GM19397 (cell line): ENCODE measurements around the gene ACAN.

Experiments used
- ATAC-seq: cut with Tn5 transposase; IDR thresholded peaks from one replicate; pipeline ENCODE4 v1.9.1; 2021; ENCODE audit warnings: mild to moderate bottlenecking, moderate library complexity; ENCODE audit not compliant: unreplicated experiment

The ACAN gene

DNA sequence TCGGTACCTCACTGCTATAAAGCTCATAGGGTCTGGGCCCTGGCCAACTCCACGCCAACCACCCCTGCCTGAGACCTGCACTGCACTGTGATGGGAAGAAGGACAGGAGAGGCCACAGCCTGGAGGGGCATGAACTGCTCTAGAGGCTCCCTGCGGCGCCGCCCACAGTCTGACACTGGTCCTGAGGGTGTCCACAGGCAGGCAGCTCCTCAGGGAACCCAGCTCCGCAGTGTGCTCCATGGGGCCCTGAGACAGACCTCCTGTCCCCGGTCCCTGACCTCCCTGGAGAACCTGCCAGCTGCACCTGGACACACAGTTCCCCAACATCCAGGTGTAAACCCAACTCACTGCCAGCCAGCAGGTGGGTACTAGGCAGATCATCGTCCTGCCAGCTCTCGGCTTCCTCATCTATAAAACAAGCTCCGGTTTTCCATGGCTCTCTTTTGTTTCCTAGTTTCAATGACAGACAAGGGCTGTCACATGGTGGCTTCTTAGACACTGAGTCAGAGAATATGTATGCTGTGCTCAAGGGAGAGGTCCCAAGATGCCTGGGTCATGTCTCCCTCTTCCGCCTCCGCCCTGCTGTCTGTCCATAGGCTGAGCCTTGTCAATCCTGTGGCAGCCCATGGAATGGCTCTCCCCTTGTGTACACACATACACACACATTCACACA is 97.2 kb downstream of the ACAN start:
- ATAC-seq = no peak

- no peak for ATAC-seq
Measured at GRCh38 chr15:88900982-88901418, 97.8 kb downstream of the ACAN start.

- no peak for ATAC-seq
Measured at GRCh38 chr15:88901508-88902220, 98.4 kb downstream of the ACAN start.

- ATAC-seq = no peak
Measured at GRCh38 chr15:88902221-88902835, 99.1 kb downstream of the ACAN start.

- no peak for ATAC-seq
Measured at GRCh38 chr15:88902846-88903245, 99.6 kb downstream of the ACAN start.

GRCh38 chr15:88904257-88904623 is 101.0 kb downstream of the ACAN start:
- no peak for ATAC-seq

DNA sequence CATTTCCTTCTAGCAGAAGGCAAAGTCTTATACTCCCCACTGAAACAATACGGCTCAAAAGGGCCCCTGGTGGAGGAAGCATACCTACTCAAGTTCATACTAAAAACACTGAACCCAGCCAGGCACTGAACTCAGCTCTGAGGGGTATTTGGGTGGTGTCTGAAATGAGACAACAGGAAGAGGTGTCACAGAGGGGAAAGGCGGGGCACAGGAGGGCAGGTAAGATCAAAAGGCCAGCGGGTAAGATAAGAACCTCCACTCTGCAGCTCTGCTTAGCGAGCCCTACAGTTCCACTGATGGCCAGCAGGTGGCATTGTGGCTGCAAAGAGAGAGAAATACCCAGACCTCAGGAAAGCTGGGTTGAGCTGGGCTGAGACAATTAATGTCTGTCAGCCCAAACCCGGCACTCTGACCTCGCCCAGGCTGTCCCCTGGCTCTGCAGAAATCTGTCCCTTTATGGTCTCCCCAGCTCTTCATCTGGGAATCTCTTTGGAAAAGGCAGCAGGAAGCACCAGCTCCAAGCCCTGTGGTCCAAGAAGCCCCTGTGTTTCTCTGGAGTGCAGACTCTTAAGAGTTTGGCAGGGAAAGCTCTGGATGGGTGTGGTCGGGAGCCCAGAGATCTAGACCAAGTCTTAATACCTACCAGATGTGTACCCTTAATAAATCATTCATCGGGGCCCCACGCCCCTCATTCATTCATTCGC is 101.5 kb downstream of the ACAN start:
- no peak for ATAC-seq

DNA sequence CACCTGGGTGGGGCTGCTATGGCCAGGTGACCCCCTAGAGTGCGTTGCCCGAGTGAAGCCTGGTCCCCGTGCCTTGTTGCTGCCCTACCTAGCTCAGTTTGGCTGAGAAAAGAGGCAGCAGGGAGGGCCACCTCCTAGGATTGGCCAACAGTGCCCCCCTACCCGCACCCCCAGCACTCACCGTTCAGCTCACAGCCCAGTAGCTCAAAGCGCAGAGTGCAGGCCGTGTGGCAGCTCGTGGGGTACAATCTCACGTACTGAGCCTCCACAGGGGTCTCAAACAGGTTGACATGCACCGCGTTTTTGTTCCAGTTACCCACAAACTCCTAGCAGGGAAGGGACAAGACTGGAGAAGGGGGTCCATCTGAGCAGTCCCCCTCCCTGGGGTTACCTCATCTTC is 102.3 kb downstream of the ACAN start:
- ATAC-seq = no peak

DNA sequence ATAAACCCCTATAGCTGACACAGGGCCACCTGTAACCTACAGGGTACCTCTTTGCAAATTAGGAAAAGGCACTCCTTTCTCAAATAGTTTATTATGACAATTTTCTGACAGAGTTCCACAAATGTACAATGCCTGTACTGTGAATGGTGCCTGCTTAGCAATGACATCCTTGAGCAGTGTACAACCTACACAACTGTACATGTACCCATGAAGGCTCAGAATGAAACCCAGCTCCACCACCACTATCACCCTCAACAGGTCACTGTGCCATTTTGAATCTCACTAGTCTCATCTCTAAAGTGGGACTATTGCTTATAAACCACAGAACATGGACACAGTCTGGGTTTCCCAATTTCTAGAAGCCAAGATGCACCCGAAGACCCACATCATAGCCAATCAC is 102.9 kb downstream of the ACAN start:
- ATAC-seq = no peak

GRCh38 chr15:88906551-88906950 is 103.3 kb downstream of the ACAN start:
- no peak for ATAC-seq

GRCh38 chr15:88907111-88907510 is 103.9 kb downstream of the ACAN start:
- no peak for ATAC-seq

GRCh38 chr15:88908123-88908522 is 104.9 kb downstream of the ACAN start:
- no peak for ATAC-seq

- ATAC-seq = no peak
Measured at GRCh38 chr15:88908697-88909621, 105.7 kb downstream of the ACAN start.

DNA sequence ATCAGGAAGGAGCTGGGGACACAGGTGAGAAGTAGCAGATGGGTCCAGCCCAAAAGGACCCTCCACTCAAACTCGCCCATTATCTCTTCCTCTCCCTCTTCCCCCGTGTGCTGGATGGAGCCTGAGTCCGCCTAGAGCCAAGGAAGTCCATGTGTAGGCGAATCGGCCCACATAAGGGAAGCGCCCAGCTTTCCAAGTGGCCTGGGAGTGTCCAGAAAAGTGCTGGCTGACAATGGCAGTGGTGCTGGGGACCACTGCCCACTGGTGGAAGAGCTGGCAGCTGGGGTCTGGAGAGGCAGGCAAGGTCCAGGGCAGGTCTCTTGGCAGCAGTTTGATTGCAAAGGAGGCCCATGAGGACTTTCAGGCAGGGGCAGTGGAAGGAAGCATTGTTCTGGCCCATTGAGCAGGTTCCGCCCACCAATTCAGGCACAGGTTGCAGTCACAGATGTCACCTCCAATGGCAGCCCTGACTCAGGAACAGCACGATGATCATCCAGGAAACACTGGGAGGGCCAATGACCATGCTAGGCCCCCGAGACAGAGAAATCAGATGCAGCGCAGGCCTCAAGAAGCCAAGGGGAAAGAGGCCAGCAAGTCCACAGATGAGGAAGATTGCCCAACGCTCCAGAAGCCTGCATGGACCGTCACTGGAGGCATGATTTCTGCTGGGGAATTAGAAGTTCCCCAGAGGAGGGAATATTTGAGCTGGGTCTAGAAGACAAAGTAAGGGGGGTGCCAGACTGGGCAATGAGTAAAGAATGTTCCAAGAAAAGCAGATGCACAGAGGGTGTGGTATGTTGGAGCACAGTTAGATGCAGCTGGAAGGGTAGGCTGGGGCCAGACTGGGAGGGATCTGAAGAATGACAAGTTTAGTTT is 107.0 kb downstream of the ACAN start:
- ATAC-seq = no peak

DNA sequence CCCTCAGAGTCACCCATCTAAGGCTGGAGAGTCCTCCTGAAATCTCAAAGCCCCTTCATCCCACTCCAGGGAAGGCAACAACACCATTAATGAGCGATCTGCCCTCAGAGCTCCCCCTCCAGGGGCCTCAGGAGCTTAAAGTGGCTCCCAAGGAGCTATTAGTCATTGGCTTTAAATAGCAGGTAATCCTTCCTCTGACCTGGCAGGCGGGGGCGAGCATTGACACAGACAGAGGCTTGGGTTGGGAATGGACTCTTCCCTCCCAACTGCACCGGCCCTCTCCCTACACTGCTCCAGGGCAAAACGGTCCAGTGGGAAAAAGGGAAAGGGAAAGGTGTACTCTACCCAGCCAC is 108.5 kb downstream of the ACAN start:
- no peak for ATAC-seq

- ATAC-seq = no peak
Measured at GRCh38 chr15:88912500-88912921, 109.3 kb downstream of the ACAN start.

- peak; percentile 82 for ATAC-seq
Measured at GRCh38 chr15:88913017-88913849, 110.0 kb downstream of the ACAN start, which contains the start of gene MFGE8. MFGE8 (minus strand) TSS chr15:88913379; CDS start chr15:88913319, 60 bp downstream.

- ATAC-seq = no peak
Measured at GRCh38 chr15:88913850-88914169, 110.6 kb downstream of the ACAN start.

GRCh38 chr15:88915354-88915753 is 112.1 kb downstream of the ACAN start:
- ATAC-seq = no peak
